NCI-H1105 treated with DMSO at 0.1 percent for 48 hours (cell line): ENCODE results near the gene GRXCR1.

Experiments
- DNase-seq: peaks from one replicate; lab custom pipeline; 2025; lab: John Stamatoyannopoulos, UW

Gene GRXCR1

DNA sequence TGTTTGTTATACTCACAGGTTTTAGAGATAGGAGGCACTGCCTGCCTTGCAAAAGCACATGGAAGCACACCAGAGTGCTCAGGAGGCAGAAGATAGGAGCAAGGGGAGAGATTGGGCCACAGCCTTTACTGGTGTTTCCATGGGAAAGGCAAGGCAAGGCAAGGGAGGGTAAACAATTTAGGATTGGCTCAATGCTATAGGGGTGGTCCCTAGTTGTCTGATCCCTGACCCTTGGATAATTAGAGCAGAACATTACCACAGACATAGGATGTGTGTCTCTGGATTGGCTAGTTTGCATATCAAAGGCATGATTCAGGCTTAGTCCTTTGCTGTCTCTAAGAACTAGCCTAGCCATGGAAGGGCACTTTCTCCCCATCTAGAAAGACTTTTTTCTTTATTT lies 36.1 kb downstream of the GRXCR1 start:
- no peak for DNase-seq

DNA sequence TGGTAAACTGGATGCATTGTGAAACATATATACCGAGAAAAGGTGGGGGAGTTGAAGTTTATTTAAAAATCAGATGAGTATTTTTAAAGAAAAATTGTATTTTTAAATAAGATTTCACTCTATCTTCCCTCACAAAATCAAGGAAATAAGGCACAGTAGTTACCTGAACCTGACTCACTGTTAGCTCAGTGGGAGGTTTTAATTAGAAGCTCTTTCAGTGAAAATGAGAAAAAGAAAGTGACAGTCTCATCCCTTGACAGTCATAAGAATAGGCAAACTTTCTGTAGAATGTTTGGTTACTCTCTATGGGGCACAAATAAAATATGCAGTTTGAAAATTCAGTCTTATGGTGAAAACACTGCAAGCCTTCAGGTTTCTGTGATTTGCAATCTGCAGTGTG lies 49.7 kb downstream of the GRXCR1 start:
- no peak for DNase-seq

DNA sequence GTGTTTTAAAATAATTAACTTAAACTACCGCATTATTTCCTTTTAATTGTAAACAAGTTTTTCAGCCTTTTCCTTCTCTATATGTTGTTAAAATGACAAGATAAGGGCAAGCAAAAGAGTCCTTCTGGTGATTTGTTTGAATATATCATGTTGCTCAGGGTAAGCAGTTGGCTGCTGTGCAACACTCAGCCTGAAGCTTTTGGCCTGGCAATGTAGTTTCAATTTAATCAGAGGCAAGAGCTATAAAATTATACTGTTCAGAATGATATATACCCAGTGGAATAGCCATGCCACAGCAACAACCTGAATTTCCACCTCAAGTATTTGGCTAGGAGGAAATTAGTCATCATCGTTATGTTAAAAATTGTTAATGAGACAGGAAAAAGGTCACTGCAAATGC lies 53.4 kb downstream of the GRXCR1 start:
- DNase-seq = no peak

DNA sequence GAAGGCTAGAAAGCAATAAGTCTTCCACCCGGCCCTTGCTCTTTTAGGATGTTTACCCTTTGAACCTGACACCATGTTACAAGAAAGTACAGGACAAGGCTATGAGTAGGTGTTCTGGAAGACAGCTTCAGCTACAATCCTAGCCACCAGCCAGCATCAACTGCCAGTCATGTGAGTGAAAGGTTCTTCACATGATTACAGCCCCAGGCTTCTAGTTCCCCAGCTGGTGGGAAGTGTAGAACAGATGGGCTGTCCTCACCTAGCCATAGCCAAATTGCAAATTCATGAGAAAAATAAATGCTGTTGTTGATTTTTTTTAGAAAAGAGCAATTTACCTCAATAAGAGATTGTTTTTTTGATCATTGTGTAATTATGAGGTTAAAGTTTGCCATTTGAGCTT lies 60.8 kb downstream of the GRXCR1 start:
- no peak for DNase-seq

DNA sequence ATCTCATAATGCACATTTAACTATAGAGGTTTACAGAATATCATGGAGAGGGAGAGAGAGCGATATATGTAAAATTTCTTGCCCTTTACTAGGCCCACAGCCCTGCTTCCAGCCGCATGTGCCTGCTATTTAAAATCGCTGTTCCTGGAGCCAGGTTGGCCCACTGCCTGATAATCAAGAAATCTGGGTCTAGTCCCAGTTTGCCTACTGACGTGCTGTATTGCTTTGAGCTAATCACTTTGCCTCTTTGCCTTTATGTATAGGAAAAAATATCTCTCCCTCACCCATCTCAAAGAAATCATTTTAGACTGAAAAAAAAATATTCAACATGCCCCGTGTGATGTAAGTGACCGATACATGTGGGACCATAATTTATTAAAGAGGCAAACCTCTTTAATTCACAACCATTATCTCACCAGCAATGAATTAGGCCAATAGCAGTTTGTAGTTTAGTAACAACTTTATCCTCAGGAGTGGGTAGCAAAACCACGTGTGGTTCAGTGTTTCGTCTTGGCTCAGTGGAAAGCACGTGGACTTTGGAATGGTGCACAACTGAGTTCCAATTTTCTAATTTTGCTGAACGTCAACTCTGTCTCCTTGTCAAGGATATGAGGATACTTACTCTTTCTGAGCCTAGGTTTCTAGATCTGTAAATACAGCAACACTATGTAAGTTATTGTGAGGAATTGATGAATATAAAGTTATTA lies 62.6 kb downstream of the GRXCR1 start:
- DNase-seq = no peak

DNA sequence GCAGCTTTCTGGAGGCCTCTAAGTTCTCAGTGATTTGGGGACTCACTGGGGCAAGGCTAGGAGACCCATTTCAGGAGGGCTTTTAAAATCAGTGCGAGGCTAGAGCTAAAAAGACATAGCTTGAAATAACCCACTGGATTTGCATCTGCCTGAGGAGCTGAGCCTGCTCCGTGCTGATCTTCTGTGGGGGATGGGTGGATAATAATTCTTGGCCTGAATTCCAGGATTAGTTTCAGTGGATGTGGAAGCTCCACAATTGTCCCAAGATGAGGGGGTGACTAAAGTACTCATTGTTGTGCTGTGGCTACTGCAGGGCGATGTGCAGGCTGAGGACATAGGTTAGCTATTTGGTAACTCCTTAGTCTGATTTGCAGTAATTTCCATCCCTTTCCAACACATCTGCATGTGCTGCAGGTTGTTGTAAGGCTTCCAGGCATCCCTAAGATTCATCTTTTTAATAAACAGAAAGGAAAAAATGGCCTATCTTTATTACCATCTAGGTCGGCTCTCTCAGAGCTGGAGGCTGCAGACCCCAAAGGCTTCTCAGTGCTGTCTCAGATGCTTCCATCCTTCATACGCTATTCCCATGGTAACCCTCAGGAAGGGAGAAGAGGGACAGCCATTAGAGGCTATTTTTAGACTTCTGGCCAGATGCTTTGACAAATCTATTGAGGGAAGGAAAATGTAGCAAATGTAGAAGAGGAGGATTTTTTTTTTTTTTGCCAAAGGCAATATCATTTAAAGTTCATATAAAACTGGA lies 63.4 kb downstream of the GRXCR1 start:
- no peak for DNase-seq

DNA sequence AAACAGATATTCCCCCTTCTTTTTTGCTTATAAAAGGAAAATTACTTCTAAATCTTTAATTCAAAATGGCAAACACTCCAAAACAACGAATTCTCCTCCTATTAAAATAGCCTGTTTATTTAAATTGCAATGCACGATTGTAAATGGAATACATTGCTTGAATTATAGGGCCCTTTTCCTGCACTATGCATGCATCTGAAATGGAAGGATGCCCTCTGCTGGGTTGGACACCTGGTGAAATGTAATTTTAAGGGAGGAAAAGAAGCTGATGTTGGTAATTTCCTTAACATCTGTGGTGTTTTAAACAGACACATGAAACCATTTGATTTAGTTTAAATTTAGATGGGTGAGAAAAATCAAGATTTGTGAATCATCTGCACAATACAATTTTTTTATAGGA lies 72.8 kb downstream of the GRXCR1 start:
- DNase-seq = no peak

DNA sequence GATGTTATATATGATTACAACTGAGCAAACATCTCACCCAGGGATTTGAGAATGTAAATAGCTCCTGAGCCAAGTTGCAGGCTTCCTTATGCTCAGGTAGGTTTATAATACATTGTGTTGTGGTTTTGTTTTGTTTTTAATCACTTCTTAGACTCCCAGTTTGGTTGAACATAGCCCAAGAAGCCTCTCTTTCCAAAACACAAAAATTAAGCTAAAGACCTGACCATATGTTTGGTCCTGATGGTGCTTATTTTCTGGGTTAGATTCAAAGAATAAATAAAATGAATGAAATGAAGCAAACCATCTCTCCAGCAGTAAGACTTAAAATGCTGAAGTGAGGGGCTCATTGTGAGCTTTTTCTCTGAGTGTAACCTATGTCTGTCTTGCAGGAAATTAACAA lies 93.5 kb downstream of the GRXCR1 start:
- no peak for DNase-seq

DNA sequence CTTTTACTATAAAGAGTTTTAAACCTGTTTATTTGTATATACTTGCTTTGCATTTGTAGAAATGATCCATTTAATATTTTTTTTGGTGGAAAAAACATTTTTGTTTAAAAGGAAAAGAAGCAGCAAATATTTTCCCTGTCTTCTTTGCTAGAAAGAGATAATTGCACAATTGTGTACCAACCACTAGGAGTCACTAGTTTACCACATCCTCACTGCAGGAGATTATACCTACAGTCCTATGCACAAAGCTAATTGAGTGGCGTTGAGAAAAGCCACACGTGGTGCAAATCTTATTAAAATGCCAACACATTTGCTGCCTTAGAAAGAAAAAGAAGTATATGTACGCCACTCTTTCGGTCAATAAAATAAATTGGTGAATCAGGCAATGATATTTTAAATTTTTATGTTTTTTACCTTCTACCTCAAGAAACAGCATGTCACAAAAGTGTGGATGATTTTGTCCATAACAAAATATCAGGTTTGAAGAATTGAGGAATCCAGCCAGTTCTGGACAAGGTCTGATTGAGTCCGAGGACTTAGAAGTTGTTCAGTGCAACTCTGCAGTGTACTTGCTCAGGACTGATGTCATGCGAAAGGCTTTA lies 102.9 kb downstream of the GRXCR1 start:
- DNase-seq = peak; percentile 45

DNA sequence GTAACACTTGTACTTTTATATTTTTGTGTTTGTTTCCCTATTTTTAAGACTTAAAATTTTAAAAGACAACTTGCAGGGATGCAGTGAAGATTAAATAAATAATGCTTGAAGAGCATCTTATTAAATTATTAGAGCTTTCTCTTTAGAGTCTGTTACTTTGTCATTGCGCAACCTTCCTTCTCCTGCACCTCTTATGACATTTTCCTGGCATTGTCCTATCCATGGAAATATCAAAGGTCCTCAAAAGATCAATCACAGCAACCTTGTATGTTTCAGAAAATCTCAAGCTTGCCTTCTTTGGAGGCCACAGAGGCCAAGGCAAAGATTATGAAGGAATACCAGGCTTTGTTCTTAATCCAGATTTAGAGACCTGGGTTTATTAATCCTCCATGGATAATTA lies 116.3 kb downstream of the GRXCR1 start:
- DNase-seq = no peak

DNA sequence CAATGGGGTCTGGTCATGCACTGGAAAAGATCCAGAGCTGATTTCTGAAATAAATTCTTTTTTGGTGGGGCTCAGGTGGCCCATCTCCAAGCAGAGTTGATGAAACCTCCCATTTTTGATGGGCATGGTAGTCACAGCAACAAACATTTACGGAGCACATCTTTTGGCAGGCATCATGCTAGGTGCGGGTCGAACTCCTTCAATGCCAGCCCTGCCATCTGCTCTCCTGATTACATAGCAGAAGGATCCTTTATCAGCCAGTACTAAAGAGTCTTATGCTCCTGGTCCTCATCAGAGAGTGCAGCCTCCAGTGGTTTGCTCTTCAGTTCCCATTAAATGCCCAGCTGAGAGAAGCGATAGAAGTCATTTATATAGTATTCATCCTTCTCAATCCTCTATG lies 121.7 kb downstream of the GRXCR1 start:
- peak; percentile 66 for DNase-seq

DNA sequence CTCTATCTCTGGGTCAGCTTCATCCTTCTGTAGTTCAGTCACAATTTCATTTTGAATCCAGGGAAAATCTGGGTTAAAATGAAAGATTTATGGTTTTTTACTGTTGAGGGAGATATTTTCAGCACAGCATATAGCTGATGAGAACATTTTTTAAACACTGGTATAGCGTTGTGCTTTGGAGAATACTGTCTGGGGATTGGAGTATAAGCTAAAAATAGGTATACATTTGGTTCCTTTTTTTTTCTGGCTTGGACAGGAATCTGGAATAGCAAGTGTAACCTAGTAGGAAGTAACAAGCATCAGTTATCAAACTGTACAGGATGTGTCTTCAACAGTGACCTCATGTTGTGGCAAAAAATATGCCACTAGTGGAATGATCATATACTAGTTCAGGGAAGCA lies 149.1 kb downstream of the GRXCR1 start:
- no peak for DNase-seq

DNA sequence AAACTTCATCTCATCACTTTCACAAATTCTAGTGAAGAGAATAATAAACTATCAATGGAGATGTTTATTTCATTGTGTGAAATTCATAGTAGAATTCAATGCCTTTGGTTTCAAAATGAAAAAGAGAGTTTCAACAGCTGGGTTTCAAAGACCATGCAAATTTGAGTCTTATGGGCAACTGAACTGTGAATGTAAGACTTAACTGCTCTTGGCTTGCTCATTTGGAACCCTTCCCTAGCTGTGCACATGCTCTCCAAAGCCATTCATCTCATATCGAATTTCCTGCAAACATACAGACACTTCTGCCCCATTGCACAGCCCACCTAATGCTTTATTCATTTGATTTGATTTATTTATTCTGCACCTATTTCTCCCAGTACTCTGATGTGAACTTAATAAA lies 154.5 kb downstream of the GRXCR1 start:
- no peak for DNase-seq

DNA sequence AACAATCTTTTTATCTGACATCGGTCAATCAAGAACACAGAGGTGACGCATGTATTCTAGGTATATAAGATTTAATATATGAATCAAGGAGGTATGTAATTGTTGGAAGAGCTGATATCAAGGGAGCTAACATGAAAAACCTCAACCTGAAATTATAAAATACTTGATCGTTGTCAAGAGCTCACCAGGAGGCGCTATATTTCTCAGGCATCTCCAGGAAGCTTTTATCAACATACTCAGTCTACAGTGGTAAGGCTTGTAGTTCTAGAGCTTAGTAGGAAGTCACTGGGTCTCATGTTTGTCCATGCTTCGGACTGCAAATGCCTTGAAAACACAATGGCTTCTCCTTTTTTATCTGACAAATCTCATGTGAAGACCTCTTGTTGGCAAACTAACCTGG lies 156.1 kb downstream of the GRXCR1 start:
- DNase-seq = no peak

DNA sequence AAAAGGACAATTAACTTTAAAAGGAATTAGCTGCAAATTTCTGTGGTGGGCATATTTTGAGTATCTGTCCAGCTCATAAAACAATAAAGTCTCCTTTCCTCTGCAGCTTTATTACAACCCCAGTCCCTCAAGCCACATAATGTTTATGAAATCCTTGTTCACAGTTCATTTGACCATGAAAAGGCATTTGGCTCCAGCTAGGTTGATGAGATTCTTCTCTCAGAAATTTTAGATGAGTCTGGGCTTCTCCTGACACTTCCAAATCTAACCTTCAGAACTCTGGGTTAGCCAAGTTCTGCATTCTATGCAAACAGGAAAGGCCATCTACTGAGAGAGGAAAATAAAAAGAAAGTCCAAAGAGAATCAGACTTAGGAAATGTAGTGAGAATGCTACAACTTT lies 156.8 kb downstream of the GRXCR1 start:
- no peak for DNase-seq

DNA sequence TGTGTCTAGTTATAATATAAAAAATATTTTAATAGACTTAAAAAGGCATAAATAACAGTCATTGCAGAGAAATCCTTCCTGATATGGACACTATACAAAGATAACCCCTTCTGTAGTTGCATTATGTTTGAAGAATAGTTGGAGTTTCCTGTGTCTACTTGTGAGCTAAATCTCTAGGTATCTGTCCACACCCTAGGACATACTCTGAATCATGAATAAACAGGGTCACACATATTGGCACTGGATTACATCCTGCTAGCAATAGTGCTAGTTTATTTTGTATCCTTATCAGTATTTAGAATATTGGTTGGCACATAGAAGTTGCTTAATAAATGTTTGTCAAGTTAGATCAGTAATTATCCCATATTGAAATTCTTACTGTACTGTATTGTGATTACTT lies 173.9 kb downstream of the GRXCR1 start:
- no peak for DNase-seq

DNA sequence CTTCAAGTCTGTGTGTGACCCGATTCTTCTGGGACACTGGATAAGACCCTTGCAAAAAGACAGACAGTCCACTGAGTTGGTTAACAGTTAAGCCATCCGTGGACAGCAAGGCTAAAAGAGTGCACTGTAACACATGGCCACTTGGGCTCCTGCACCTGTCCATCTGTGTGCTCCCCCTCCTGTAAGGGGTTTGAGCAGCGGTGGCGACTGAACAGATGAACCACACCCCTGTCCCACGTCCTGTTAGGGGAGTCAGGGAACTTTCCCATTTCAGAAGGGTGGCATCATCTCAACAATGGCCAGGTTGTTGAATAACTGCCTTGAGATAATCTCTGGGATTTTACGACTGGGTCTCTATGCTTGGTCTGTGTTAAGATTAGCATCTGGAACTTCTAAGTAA lies 178.6 kb downstream of the GRXCR1 start:
- no peak for DNase-seq
